ENCODE data around the gene COMMD3.

The COMMD3 gene

DNA sequence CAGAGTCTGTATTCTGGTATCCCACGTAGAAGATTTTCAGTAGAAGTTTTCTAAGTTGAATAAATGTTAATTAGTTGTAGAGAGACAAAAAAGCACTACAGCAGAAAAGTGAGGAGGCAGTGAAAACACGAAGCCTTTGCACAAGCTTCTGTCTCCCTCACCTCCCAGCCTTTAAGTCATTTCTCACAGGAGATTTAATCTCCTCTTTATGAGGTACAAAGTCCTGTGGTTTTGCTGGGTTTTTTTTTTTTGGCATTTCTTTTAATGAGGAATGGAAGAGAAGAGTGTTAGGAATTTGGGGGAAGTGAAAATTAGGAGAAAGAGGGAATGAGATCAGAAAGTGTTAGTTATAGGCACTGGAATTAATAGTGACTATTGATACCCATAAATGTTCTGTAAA is 50.6 kb downstream of the COMMD3 start:
- no peak for DNase-seq

DNA sequence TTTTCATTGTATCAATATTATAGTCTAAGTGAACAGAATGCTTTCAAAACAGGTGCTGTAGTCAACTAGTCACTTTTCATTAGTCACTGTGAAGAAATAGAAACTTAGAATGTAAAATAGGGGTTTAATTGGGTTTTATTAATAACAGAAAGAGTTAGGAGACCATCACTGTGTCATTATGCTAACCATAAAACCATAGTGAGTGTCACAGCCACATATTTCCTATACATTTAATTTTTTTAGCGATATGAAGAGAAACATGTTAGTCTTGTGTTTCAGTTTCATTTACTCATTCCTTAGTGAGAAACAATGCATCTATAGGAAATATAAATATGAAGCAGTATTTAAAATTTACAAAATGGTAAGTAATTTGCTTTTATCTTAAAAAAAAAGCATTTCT is 51.3 kb downstream of the COMMD3 start:
- no peak for DNase-seq

DNA sequence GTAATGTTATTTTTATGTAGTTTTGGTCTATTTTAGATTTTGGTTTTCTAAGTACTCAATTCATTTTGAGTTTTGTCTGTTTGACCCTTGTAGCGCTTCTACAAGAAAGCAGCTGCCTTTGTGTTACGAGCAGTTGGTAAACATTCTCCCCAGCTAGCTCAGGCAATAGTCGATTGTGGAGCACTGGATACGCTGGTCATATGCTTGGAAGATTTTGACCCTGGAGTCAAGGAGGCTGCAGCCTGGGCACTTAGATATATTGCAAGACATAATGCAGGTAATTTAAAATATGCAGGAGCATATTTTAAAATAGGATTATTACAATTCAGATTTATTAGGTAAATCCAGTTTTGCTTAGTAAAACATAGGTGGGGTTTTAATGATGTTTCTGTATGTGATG is 52.2 kb downstream of the COMMD3 start:
- DNase-seq: no peak

DNA sequence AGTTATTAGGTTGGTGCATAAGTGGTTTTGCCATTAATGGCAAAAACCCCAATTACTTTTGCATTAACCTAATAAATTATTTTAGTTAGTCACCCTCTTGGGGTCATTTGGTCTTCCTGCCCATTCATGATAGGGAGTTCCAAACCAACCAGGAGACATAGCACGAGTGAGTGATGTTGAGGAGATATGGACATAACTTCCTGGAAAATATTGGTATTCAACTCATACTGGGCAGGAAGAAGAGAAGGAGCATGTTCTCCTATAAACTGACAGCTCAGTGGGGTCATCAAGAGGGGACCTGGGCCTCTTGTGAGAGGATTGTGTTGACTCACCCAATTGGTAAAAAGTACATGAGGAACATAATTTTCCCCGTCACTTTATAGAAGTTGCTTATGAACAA is 52.8 kb downstream of the COMMD3 start:
- DNase-seq: no peak

DNA sequence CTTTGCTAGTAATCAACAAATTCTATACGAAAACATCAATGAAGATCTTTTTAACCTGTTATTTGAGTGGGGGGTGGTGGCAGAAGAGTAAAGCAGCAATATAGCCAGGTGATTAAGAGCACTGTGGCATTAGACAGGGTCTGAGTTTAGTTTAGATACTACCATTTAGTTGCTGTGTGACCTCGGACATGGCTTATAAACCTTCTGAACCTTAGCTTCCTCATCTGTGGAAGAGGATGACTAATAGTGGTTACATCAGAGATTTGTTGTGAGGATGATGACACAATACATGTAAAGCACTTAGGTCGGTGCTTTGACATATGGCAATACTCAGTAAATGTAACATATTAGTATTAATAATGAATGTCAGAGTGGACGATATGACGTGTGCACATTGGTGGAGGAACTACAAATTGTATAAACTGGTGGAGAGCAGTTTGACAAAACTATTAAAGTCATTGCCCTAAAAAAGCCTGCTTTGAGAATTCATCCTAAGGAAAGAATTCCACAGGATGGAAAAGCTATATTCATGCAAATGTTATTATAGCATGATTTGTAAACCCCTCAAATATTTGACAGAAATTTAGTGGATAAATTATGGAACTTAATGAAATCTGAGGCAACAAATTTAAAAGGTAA is 53.4 kb downstream of the COMMD3 start:
- DNase-seq: no peak

Data from C1 segment of cervical spinal cord (tissue), 14 donors.